Measurements from ENCODE around the gene COL5A1.

COL5A1 gene

DNA sequence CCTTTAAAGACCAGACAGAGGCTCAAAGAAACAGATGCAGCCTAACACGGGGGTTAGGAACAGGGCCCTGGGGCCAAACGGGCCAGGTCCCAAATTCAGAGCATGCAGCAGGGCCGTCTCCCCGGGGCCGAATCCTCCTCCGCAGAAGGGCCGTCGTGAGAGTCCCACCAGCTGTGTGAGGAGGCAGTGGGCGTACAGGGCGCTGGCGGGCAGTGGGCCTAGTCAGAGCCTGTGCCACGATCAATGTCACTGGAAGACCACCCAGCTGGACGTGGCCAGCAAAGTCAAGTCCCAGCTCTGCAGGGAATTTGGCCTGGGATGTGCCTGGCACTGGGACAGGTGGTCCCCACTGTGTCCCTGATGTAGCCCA is 223.2 kb downstream of the COL5A1 start:
- H4K20me1 ChIP-seq (ENCODE audit: insufficient read depth, low read length), result no peaks in the 10 kb centered on the region
- TF ChIP-seq EZH2phosphoT487 (IDR thresholded peaks at IDR 0.05; ENCODE audit: low read depth), result no peak
- TF ChIP-seq, protein P1, sequence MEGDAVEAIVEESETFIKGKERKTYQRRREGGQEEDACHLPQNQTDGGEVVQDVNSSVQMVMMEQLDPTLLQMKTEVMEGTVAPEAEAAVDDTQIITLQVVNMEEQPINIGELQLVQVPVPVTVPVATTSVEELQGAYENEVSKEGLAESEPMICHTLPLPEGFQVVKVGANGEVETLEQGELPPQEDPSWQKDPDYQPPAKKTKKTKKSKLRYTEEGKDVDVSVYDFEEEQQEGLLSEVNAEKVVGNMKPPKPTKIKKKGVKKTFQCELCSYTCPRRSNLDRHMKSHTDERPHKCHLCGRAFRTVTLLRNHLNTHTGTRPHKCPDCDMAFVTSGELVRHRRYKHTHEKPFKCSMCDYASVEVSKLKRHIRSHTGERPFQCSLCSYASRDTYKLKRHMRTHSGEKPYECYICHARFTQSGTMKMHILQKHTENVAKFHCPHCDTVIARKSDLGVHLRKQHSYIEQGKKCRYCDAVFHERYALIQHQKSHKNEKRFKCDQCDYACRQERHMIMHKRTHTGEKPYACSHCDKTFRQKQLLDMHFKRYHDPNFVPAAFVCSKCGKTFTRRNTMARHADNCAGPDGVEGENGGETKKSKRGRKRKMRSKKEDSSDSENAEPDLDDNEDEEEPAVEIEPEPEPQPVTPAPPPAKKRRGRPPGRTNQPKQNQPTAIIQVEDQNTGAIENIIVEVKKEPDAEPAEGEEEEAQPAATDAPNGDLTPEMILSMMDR (IDR thresholded peaks at IDR 0.05; ENCODE audit: low read depth, low read length), result no peak
- no peak overlapping the region for H3K4me3 ChIP-seq (ENCODE audit: low read length)
- H3K27ac ChIP-seq (ENCODE audit: low read length), result no peak overlapping the region
- peaks cover 16% of the 10 kb centered on the region for H3K4me1 ChIP-seq (ENCODE audit: low read length)
- peaks cover 9% of the 10 kb centered on the region for H3K36me3 ChIP-seq (replicated peaks; ENCODE audit: low read depth, low read length)
- no peak overlapping the region for H3K9ac ChIP-seq (ENCODE audit: low read length)
- H3K9me3 ChIP-seq (ENCODE audit: insufficient read depth, low read length), result peaks cover 12% of the 10 kb centered on the region
- no peak overlapping the region for H3K4me2 ChIP-seq (ENCODE audit: low read length)
- no peaks in the 10 kb centered on the region for H3K27me3 ChIP-seq (ENCODE audit: low read depth, low read length)
- no peak overlapping the region for H2AFZ ChIP-seq (ENCODE audit: low read depth, low read length)
- H3K79me2 ChIP-seq (ENCODE audit: low read length), result no peaks in the 10 kb centered on the region

DNA sequence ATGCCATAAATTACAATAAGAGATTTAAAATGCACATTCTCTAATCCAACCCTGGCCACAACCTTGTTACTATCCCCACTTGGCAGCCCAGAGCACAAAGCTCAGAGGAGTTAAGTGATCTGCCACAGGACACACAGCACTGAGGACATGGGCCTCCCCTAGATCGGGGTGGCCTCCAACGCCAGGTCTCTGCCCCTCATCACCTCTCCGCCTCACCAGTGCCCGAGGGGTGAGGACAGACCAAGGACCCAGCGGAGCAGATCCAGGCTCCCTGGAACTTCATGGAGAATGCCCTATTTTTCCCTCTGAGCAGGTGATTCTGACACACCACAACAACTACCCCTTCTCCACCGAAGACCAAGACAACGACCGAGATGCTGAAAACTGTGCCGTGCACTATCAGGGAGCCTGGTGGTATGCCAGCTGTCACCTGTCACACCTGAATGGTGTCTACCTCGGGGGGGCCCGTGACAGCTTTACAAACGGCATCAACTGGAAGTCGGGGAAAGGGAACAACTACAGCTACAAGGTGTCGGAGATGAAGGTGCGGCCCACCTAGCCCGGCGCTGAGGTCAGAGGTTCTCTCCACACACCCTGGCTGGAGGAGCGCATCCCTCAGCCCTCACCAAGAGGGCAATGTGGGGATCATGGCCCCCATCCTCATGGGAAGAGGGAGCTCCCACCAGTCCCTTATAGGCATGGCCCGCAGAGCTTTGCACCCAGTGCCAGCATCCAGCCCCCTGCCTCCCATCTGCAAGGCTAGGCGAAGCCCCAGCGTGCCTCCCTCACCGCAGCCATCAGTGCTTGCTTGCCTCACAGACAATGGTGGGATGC is 226.5 kb downstream of the COL5A1 start:
- Histone ChIP-seq H3K9ac (ENCODE audit: low read length) (no peak overlapping the region), H3K27me3 (ENCODE audit: low read depth, low read length) (no peaks in the 10 kb centered on the region), H3K27ac (ENCODE audit: low read length) (no peak overlapping the region), H3K4me2 (ENCODE audit: low read length) (no peak overlapping the region), H3K9me3 (ENCODE audit: insufficient read depth, low read length) (0 out of 2 replicates have a peak, but pooled peaks cover 8% of the 10 kb centered on the region), H3K4me1 (ENCODE audit: low read length) (peaks cover 13% of the 10 kb centered on the region), H4K20me1 (ENCODE audit: insufficient read depth, low read length) (no peaks in the 10 kb centered on the region), H3K36me3 (replicated peaks; ENCODE audit: low read depth, low read length) (peaks cover 4% of the 10 kb centered on the region), H2AFZ (ENCODE audit: low read depth, low read length) (no peak overlapping the region), H3K79me2 (ENCODE audit: low read length) (no peaks in the 10 kb centered on the region), H3K4me3 (ENCODE audit: low read length) (no peak overlapping the region)
- TF ChIP-seq, protein P1 (IDR thresholded peaks at IDR 0.05; ENCODE audit: low read depth, low read length), result no peak
- TF ChIP-seq EZH2phosphoT487 (IDR thresholded peaks at IDR 0.05; ENCODE audit: low read depth), result no peak

GRCh38 chr9:134868751-134869553 is 227.3 kb downstream of the COL5A1 start:
- Histone ChIP-seq H3K36me3 (replicated peaks; ENCODE audit: low read depth, low read length) (peaks cover 4% of the 10 kb centered on the region), H3K9me3 (ENCODE audit: insufficient read depth, low read length) (0 out of 2 replicates have a peak, but pooled peaks cover 8% of the 10 kb centered on the region), H2AFZ (ENCODE audit: low read depth, low read length) (peak overlapping the region; percentile 75), H3K4me3 (ENCODE audit: low read length) (no peak overlapping the region), H3K79me2 (ENCODE audit: low read length) (no peaks in the 10 kb centered on the region), H3K27ac (ENCODE audit: low read length) (no peak overlapping the region), H3K27me3 (ENCODE audit: low read depth, low read length) (no peaks in the 10 kb centered on the region), H3K9ac (ENCODE audit: low read length) (no peak overlapping the region), H3K4me1 (ENCODE audit: low read length) (peaks cover 13% of the 10 kb centered on the region), H3K4me2 (ENCODE audit: low read length) (no peak overlapping the region), H4K20me1 (ENCODE audit: insufficient read depth, low read length) (no peaks in the 10 kb centered on the region)
- TF ChIP-seq EZH2phosphoT487 (IDR thresholded peaks at IDR 0.05; ENCODE audit: low read depth), result no peak
- TF ChIP-seq, protein P1 (IDR thresholded peaks at IDR 0.05; ENCODE audit: low read depth, low read length), result no peak
